ENCODE measurements around the gene AGRN.
A peak's percentile ranks its signal among the peaks of the same experiment; 100 is the strongest.
"Not testable (repeated sequence)": the region's sequence is repeated elsewhere in the genome, so short reads cannot be mapped to it uniquely, and the experiment has no call there.

AGRN gene

GRCh38 chr1:981955-982558 is 37.9 kb upstream of the AGRN start, which contains the start of gene PERM1:
TSS of gene PERM1 (minus strand) at chr1:982093. CDS start at chr1:981029, 1,064 bp downstream.
- no peak for DNase-seq (ENCODE audit: low spot score)

GRCh38 chr1:982765-983436 is 37.0 kb upstream of the AGRN start:
- no peak for DNase-seq (ENCODE audit: low spot score)

- DNase-seq (ENCODE audit: low spot score), result no peak
Measured at GRCh38 chr1:983798-984475, 36.0 kb upstream of the AGRN start.

- no peak for DNase-seq (ENCODE audit: low spot score)
Measured at GRCh38 chr1:984476-984814, 35.5 kb upstream of the AGRN start.

- DNase-seq (ENCODE audit: low spot score), result no peak
Measured at GRCh38 chr1:985126-985525, 34.8 kb upstream of the AGRN start.

GRCh38 chr1:988061-988460 is 31.9 kb upstream of the AGRN start:
- DNase-seq (ENCODE audit: low spot score), result not testable (repeated sequence)

- DNase-seq (ENCODE audit: low spot score), result not testable (repeated sequence)
Measured at GRCh38 chr1:991275-991674, 28.6 kb upstream of the AGRN start.

GRCh38 chr1:991895-992294 is 28.0 kb upstream of the AGRN start:
- no peak for DNase-seq (ENCODE audit: low spot score)

GRCh38 chr1:992362-992761 is 27.6 kb upstream of the AGRN start:
- DNase-seq (ENCODE audit: low spot score), result no peak

GRCh38 chr1:993379-993995 is 26.4 kb upstream of the AGRN start:
- no peak for DNase-seq (ENCODE audit: low spot score)

- DNase-seq (ENCODE audit: low spot score), result not testable (repeated sequence)
Measured at GRCh38 chr1:994546-994945, 25.4 kb upstream of the AGRN start.

- DNase-seq (ENCODE audit: low spot score), result no peak
Measured at GRCh38 chr1:995665-996633, 24.0 kb upstream of the AGRN start.

GRCh38 chr1:996851-997712 is 22.8 kb upstream of the AGRN start:
- no peak for DNase-seq (ENCODE audit: low spot score)

- no peak for DNase-seq (ENCODE audit: low spot score)
Measured at GRCh38 chr1:997713-997992, 22.3 kb upstream of the AGRN start.

GRCh38 chr1:997993-998744 is 21.8 kb upstream of the AGRN start:
- no peak for DNase-seq (ENCODE audit: low spot score)

GRCh38 chr1:998745-998994 is 21.2 kb upstream of the AGRN start:
- no peak for DNase-seq (ENCODE audit: low spot score)

- DNase-seq (ENCODE audit: low spot score), result peak; percentile 58
Measured at GRCh38 chr1:998995-999724, 20.8 kb upstream of the AGRN start.

GRCh38 chr1:999725-1000356 is 20.1 kb upstream of the AGRN start, which contains the start of gene HES4:
TSS of gene HES4 (minus strand) at chr1:1000097. CDS start at chr1:999973, 124 bp downstream.
- DNase-seq (ENCODE audit: low spot score), result peak; percentile 95

GRCh38 chr1:1000357-1001056 is 19.4 kb upstream of the AGRN start:
- DNase-seq (ENCODE audit: low spot score), result peak; percentile 86

Measured in kidney tubule cell (primary cell).